HEK293T (cell line): Measurements from ENCODE around the gene ATP13A4.

Source experiments
- BHLHE40 ChIP-seq: fragments of 450-650 bp; IDR thresholded peaks from 2 replicates; pipeline ENCODE4 v1.6.1; 2016; ENCODE audit warnings: mild to moderate bottlenecking, moderate library complexity, borderline replicate concordance
- FOXK2 ChIP-seq: fragments of 450-650 bp; IDR thresholded peaks from 2 replicates; pipeline ENCODE4 v1.6.1; 2016; ENCODE audit warnings: mild to moderate bottlenecking
- FOXM1 ChIP-seq: fragments of 450-650 bp; IDR thresholded peaks from 2 replicates; pipeline ENCODE4 v1.6.1; 2017; ENCODE audit warnings: mild to moderate bottlenecking, borderline replicate concordance
- HDGF ChIP-seq: fragments of 450-650 bp; IDR thresholded peaks from 2 replicates; pipeline ENCODE4 v1.6.1; 2017; ENCODE audit warnings: antibody characterized with exemption, borderline replicate concordance
- L3MBTL2 ChIP-seq: fragments of 450-650 bp; conservative IDR thresholded peaks from 2 replicates; pipeline ENCODE4 v1.6.1; 2016; ENCODE audit warnings: mild to moderate bottlenecking
- NFRKB ChIP-seq: fragments of 450-650 bp; IDR thresholded peaks from 2 replicates; pipeline ENCODE4 v1.6.1; 2016; ENCODE audit warnings: mild to moderate bottlenecking, moderate library complexity
- SP1 ChIP-seq: fragments of 450-650 bp; IDR thresholded peaks from 2 replicates; pipeline ENCODE4 v1.6.1; 2017
- SUZ12 ChIP-seq: fragments of 450-650 bp; IDR thresholded peaks from 2 replicates; pipeline ENCODE4 v1.6.1; 2016; ENCODE audit warnings: mild to moderate bottlenecking
- ZNF384 ChIP-seq: fragments of 450-650 bp; IDR thresholded peaks from 2 replicates; pipeline ENCODE4 v1.6.1; 2016

GRCh38 chr3:193474446-193474845 is 80.2 kb downstream of the ATP13A4 start:
- no peak for TF ChIP-seq ZNF384
- TF ChIP-seq BHLHE40: no peak
- TF ChIP-seq NFRKB: no peak
- no peak for TF ChIP-seq FOXK2
- TF ChIP-seq HDGF: no peak
- TF ChIP-seq FOXM1: no peak
- TF ChIP-seq L3MBTL2: no peak
- no peak for TF ChIP-seq SP1
- no peak for TF ChIP-seq SUZ12
